Retina (tissue), 1 donor: ENCODE results near the gene LRRN4CL.

Source experiments
- DNase-seq: peaks from one replicate; pipeline ENCODE4 v3.0.0-alpha.2; 2016

The LRRN4CL gene

DNA sequence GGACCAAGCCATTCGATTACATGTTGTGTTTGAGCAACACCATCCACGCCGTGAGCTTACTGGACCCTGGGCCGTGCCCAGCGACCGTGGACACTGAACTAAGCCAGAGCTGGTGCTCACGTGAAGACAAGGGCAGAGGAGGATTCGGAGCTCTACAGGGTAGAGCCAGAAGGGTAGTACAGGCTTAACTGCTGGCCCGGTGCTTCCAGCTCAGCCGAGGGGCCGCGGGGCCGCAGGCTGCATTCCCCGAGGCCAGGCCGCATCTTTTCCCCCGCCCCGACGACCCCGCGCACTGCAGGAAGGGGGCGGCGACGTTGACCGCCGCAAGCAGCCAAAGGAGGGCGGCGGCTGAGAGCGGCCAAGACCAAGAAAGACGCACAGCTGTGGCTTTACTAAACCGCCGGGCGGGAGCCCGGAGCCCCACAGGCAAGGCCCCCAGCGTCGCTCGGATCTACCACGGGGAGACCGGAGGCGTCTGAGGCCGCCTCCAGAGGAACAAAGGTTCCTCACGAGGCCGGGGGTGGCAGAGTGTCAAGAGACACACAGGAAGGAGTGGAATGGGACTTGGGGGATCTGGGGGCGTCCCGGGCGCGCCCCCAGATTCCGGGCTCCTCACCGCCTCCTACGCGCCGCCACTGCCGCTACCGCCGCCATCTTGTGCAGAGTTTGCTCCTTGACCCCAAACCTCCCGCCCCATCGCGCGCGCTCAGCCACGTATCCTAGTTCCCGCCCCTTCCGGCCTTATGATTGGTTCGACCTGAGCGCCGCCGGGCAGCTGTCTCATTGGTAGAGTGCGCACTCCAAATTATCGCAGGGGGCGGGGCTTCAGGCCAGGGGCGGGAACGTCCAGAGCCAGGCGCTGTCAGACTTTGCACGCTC is 43.1 kb downstream of the LRRN4CL start, which contains the start of gene GANAB:
GANAB (minus strand) TSS at position 668 of the 879 bp plus-strand sequence; CDS start at position 654, 14 bp downstream.
- DNase-seq = peak; percentile 96

DNA sequence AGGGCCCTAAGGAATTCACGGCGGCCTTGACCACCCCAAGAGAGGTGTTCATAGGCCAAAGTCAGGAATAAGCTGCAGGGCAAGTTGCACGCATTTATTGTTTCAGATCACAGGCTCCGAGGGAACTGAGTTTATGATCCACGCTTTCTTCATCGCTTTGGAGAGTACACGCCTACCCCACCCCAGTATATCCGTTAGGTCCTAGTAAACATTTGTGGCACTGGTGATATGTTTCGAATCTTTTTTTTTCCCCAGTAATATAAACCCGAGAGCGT is 43.7 kb downstream of the LRRN4CL start:
- no peak for DNase-seq

DNA sequence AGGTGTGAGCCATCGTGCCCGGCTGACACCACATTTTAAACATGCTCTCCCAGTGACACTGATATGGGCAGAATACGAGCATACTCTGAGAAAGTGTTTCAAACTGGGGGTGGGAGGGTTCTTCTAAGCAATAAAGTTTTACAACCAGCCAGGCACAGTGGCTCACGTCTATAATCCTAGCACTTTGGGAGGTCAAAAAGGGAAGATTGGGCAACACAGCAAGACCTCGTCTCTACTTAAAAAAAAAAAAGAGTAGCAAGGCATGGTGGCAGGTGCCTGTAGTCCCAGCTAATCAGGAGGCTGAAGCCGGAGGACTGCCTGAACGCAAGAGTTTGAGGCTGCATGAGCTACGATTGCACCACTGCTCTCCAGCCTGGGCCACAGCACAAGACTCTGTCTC is 45.1 kb downstream of the LRRN4CL start:
- no peak for DNase-seq
